Adrenal gland (tissue), 12 donors: ENCODE measurements around the gene MFAP3. TPM values are rescaled to one million over a fixed set of nuclear protein-coding genes. Genes with fewer than 3 reads are reported as not detected.
A peak's percentile ranks its signal among the peaks of the same experiment; 100 is the strongest.
"Not testable (repeated sequence)": the region's sequence is repeated elsewhere in the genome, so short reads cannot be mapped to it uniquely, and the experiment has no call there.

Source experiments
- DNase-seq, 7 donors: peaks; one replicate each; pipeline ENCODE4 v3.0.0-alpha.2; 2019 to 2020
- H3K27ac ChIP-seq, 5 donors: fragments of 200-600 bp; sonication (generic) in 4 of 5; 1 replicate in 3 of 5; 2 replicates in 2 of 5; pipeline versions ENCODE4 v1.5.1 to v1.8.0; 2016 to 2020; ENCODE audit warnings: mild to moderate bottlenecking in 1 of 5
- H3K27me3 ChIP-seq: fragments of 200-600 bp; 2 replicates; pipeline ENCODE4 v1.8.0; 2021
- H3K36me3 ChIP-seq, 2 donors: fragments of 200-600 bp; replicated peaks in 1 of 2; 1 replicate in 1 of 2; 2 replicates in 1 of 2; pipeline versions ENCODE4 v1.5.1 to v1.8.0; 2018 to 2022
- H3K4me1 ChIP-seq, 2 donors: fragments of 200-600 bp; replicated peaks in 1 of 2; 1 replicate in 1 of 2; 2 replicates in 1 of 2; pipeline versions ENCODE4 v1.5.1 to v1.8.0; 2018 to 2021
- H3K4me3 ChIP-seq, 4 donors: fragments of 200-600 bp; sonication (generic) in 3 of 4; one replicate each; pipeline ENCODE4 v1.5.1; 2016 to 2018
- H3K9me3 ChIP-seq, 3 donors: fragments of 200-600 bp; sonication (generic) in 1 of 3; replicated peaks in 1 of 3; 1 replicate in 2 of 3; 2 replicates in 1 of 3; pipeline versions ENCODE4 v1.5.1 to v1.8.0; 2016 to 2021
- CTCF ChIP-seq, 6 experiments: fragments of 450-650 bp in 4 of 6; fragments of 200-600 bp in 2 of 6; sonication (generic) in 1 of 6; IDR thresholded peaks; 1 replicate in 5 of 6; 2 replicates in 1 of 6; pipeline versions ENCODE4 v1.5.1 to v1.8.0; 2016 to 2021; ENCODE audit warnings: antibody characterized with exemption in 6 of 6, mild to moderate bottlenecking in 2 of 6, moderate library complexity in 1 of 6
- POLR2A ChIP-seq, 2 donors: fragments of 450-650 bp; IDR thresholded peaks; one replicate each; pipeline ENCODE4 v1.6.1; 2017; ENCODE audit warnings: antibody characterized with exemption in 2 of 2, mild to moderate bottlenecking in 2 of 2, moderate library complexity in 1 of 2
- WGBS, 4 donors: extraction: QIAGEN DNeasy Blood & Tissue Kit in 2 of 4; methylation state at CpG; one replicate each; pipeline versions ENCODE4 v1.1.5 to v1.1.7; 2013 to 2017; 5-methylcytosine and 5-hydroxymethylcytosine counted together
- intact Hi-C, 2 donors: fragments of 100-400 bp; cut with DNase I; formaldehyde crosslinking; loops; one replicate each; pipeline versions ENCODE4 v1.14.1 to v1.15.0; 2022 to 2023
- polyA plus RNA-seq, 3 donors: library from polyadenylated mRNA; stranded (reverse); fragments of 200-250 nt in 2 of 3; fragments of 350-450 nt in 1 of 3; fragmentation: Illumina TruSeq in 1 of 3; extraction: RNeasy Lipid Tissue Mini Kit (QIAGEN cat#74804) in 1 of 3; gene quantifications; one replicate each; pipeline ENCODE4 v1.2.3, GENCODE V29; 2013 to 2014
- total RNA-seq, 9 donors: library from RNA; depleted of rRNA in 4 of 9; stranded (reverse); fragments of >200 nt in 4 of 9; fragments of 120-200 nt in 1 of 9; fragmentation: NEBNext Ultra II Directional in 1 of 9; extraction: Animal tissue kit (Norgen Biotek cat#: 25700) in 1 of 9; gene quantifications; one replicate each; pipeline versions ENCODE4 v1.1.0 to v1.2.4, GENCODE V29; 2013 to 2023
- donor health status: healthy with polysubstance abuse.
- donor health status: Bipolar disorder and iron deficiency.
- donor health status: DM: yes; HTN: yes; CAD: no.
- donor health status: DM: no; HTN: no; CAD: no.
- donor health status: DM: no; HTN: no; CAD: no.
- donor health status: DM: yes; HTN: yes; CAD: no.

MFAP3 gene
- total and polyA plus RNA-seq, 12 donors: 1.4 to 55.4 (median 29.0) TPM

- H3K36me3 ChIP-seq: no peaks in the 10 kb centered on the region
- intact Hi-C loops: no loop called here
- TF ChIP-seq CTCF (IDR thresholded peaks at IDR 0.05) (no peak), POLR2A (IDR thresholded peaks at IDR 0.05) (no peak)
- DNase-seq: no peak
- H3K4me3 ChIP-seq: no peak overlapping the region
- 79 to 89% (median 86%) methylated on average over 7 of the region's 7 CpGs for WGBS, 4 donors
- no peaks in the 10 kb centered on the region for H3K9me3 ChIP-seq
- H3K27ac ChIP-seq: peak overlapping the region in 2 of 5 donors; percentile 64 to 73
- H3K27me3 ChIP-seq: no peaks in the 10 kb centered on the region
- peaks cover 0 to 5% of the 10 kb centered on the region in 2 donors for H3K4me1 ChIP-seq
Measured at GRCh38 chr5:154002511-154003020, 36.2 kb upstream of the MFAP3 start.

GRCh38 chr5:154005648-154006047 lies 33.1 kb upstream of the MFAP3 start:
- intact Hi-C loops: no loop called here
- TF ChIP-seq CTCF (IDR thresholded peaks at IDR 0.05) (no peak), POLR2A (IDR thresholded peaks at IDR 0.05) (no peak)
- H3K27ac ChIP-seq: no peak overlapping the region
- WGBS, 4 donors: 90 to 95% (median 93%) methylated on average over 1 of the region's 1 CpG
- no peak overlapping the region for H3K4me3 ChIP-seq
- no peak for DNase-seq
- H3K27me3 ChIP-seq: no peaks in the 10 kb centered on the region
- no peaks in the 10 kb centered on the region for H3K9me3 ChIP-seq
- H3K36me3 ChIP-seq: no peaks in the 10 kb centered on the region
- peaks cover 0 to 5% of the 10 kb centered on the region in 2 donors for H3K4me1 ChIP-seq

GRCh38 chr5:154010660-154011059 lies 28.1 kb upstream of the MFAP3 start:
- Histone ChIP-seq H3K4me3 (no peak overlapping the region), H3K4me1 (no peaks in the 10 kb centered on the region), H3K27me3 (no peaks in the 10 kb centered on the region), H3K36me3 (no peaks in the 10 kb centered on the region), H3K9me3 (no peaks in the 10 kb centered on the region), H3K27ac (peak overlapping the region in 1 of 5 donors; percentile 26)
- peak in 5 of 7 donors; percentile 16 to 32 (median 29) for DNase-seq
- intact Hi-C loops: no loop called here
- 34 to 57% (median 40%) methylated on average over 2 to 3 of the region's 3 CpGs for WGBS, 4 donors
- TF ChIP-seq POLR2A (IDR thresholded peaks at IDR 0.05) (no peak), CTCF (IDR thresholded peaks at IDR 0.05) (no peak)

GRCh38 chr5:154015071-154015693 lies 23.6 kb upstream of the MFAP3 start:
- intact Hi-C loops: no loop called here
- DNase-seq: no peak
- no peaks in the 10 kb centered on the region for H3K9me3 ChIP-seq
- no peak for TF ChIP-seq POLR2A (IDR thresholded peaks at IDR 0.05)
- no peak for TF ChIP-seq CTCF (IDR thresholded peaks at IDR 0.05)
- WGBS, 4 donors: 78 to 96% (median 92%) methylated on average over 4 of the region's 4 CpGs
- H3K36me3 ChIP-seq: peaks cover 0 to 3% of the 10 kb centered on the region in 2 donors
- no peak overlapping the region for H3K4me3 ChIP-seq
- no peaks in the 10 kb centered on the region for H3K27me3 ChIP-seq
- H3K4me1 ChIP-seq: no peaks in the 10 kb centered on the region
- H3K27ac ChIP-seq: no peak overlapping the region

- H3K4me1 ChIP-seq, H3K9me3 ChIP-seq, H3K36me3 ChIP-seq, intact Hi-C loops, H3K27me3 ChIP-seq, H3K27ac ChIP-seq, DNase-seq, H3K4me3 ChIP-seq: not testable (repeated sequence)
- 89 to 100% (median 95%) methylated on average over 1 of the region's 1 CpG for WGBS, 4 donors
Measured at GRCh38 chr5:154018919-154019318, 19.8 kb upstream of the MFAP3 start.
